HG02970 (cell line): ENCODE data around the gene CYP26C1.
"Not testable (repeated sequence)": the region's sequence is repeated elsewhere in the genome, so short reads cannot be mapped to it uniquely, and the experiment has no call there.

Source experiments
- ATAC-seq: cut with Tn5 transposase; IDR thresholded peaks from one replicate; pipeline ENCODE4 v1.9.1; 2021; ENCODE audit warnings: mild to moderate bottlenecking, moderate library complexity, moderate number of reproducible peaks; ENCODE audit not compliant: unreplicated experiment, low FRiP score

CYP26C1 gene

GRCh38 chr10:93075369-93076221 lies 15.0 kb downstream of the CYP26C1 start:
- no peak for ATAC-seq

- no peak for ATAC-seq
Measured at GRCh38 chr10:93076871-93077270, 16.3 kb downstream of the CYP26C1 start.

- ATAC-seq: no peak
Measured at GRCh38 chr10:93077860-93078337, 17.3 kb downstream of the CYP26C1 start.

DNA sequence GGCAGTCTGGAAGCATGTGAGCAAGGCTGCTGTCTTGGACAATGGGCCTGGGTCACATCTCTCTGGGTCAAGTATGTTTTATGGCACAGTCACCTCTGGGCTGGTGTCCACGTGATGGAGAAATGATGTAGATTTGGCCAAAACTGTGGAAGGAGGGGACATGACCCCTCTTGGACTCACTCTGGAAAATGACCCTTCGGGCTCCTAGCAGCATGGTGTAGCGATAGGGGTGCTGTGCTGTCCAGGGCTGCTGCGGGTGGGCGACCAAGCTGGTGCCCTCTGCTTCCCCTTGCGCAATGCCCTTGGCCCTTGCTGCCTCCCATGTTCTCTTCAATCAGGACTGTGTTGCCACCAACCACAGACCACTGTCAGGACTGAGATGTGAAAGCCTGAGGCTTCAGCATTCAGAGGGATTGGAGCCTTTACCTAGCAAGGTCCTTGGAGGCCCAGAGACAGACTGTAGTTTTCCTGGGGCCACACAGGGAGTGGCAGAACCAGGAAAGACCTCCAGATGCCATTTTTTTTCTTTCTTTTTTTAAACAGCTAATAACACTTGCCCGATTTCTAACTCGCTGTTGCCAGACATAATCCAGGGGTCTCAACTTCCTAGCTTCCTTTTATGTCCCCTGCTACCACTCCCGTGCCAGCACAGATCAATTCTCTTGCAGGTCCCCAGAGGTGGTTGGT lies 19.2 kb downstream of the CYP26C1 start:
- no peak for ATAC-seq

- ATAC-seq: no peak
Measured at GRCh38 chr10:93080350-93081046, 19.9 kb downstream of the CYP26C1 start.

- ATAC-seq: no peak
Measured at GRCh38 chr10:93081318-93081717, 20.7 kb downstream of the CYP26C1 start.

- ATAC-seq: no peak
Measured at GRCh38 chr10:93081834-93082233, 21.2 kb downstream of the CYP26C1 start.

- ATAC-seq: no peak
Measured at GRCh38 chr10:93083743-93084539, 23.3 kb downstream of the CYP26C1 start.

- ATAC-seq: no peak
Measured at GRCh38 chr10:93085272-93085859, 24.8 kb downstream of the CYP26C1 start.

DNA sequence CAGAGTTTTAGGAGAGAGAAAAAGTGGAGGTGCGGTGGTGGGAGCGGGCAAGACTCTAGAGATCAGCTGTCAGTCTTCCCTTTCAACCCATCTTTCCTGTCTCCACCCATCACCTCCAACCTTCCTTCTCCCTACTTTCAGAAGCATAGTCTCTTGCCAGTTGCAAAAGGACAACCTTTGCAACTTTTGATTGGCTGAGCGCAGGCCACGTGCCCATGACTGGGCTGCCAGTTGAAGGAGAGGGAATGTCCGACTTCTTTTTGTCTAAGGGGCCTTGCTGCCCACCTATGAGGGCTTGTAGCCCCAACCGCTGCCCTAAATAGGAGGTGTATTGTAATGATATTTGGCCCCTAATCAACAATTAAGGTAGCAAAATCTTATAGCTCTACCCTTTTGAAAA lies 25.7 kb downstream of the CYP26C1 start:
- ATAC-seq: no peak

- ATAC-seq: no peak
Measured at GRCh38 chr10:93087846-93088245, 27.2 kb downstream of the CYP26C1 start.

DNA sequence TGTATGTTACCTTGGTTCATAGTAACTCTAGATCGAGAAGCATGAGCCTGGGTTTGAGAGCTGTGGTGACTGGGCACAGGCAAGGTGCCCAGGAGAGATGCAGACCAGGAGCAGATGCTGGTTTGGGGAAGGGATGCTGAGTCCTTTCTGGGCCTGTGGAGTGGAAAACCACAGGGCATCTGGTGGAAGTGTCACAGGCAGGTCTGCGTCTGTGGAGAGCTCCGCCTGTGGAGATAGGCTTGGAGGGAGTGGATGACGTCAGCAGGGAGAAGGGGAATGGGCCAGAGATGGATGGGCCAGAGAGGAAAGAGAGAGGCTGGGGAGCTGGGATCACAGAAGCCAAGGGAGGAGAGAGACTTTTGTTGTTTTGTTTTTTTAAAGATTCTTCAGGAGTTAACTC lies 27.9 kb downstream of the CYP26C1 start:
- ATAC-seq: no peak

DNA sequence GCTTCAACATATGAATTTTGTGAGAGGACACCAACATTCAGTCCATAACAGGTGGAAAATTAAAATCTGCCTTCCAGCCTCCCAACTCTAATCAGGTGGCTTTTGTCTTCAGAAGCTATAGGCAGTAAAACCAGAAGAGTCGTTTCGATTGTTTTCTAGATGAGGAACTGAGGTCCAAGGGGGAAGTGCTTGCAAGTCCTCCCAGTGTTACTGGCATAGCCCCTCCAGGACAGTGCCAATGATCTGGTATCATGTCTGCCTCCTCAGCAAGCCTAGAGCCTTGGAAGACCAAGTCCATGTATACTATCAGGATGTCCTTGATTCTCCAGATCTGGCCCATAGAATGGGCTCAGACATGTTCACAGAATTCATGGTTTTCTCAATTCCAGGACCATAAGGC lies 30.0 kb downstream of the CYP26C1 start:
- ATAC-seq: no peak

DNA sequence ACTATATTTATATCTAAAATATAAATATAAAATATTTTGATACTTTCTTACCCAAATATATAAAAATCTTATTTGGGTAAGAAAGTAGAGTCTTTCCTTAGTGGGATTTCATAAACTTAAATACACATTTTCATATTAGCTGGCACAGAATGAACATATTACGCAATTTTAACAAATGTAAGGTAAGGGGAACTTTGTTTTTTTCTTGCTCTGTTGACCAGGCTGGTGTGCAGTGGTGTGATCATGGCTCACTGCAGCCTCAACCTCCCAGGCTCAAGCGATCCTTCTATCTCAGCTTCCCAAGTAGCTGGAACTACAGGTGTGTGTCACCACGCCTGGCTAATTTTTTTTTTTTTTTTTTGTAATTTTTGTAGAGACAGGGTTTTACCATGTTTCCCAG lies 31.4 kb downstream of the CYP26C1 start:
- no peak for ATAC-seq

- ATAC-seq: no peak
Measured at GRCh38 chr10:93095225-93095624, 34.6 kb downstream of the CYP26C1 start.

DNA sequence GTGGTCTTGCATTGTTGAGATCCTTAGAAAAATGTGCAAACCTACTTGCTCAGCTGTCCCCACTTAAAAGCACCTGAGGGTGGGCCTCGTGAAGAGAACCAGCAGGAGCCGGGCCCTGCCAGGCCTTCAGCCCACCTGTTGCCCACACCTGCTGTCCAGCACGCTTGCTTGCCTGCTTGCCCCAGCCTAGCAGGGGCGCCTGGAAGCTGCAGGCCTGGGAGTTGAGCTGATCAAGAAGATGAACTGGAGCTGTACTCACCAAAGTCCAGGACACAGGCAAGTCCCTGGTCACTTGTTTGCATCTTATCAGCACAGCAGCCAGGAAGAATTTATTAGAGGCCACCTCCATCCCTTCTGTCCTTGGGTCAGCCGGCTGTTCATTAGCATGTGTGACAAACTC lies 36.3 kb downstream of the CYP26C1 start:
- no peak for ATAC-seq

GRCh38 chr10:93097386-93097785 lies 36.8 kb downstream of the CYP26C1 start:
- no peak for ATAC-seq

- no peak for ATAC-seq
Measured at GRCh38 chr10:93098816-93099215, 38.2 kb downstream of the CYP26C1 start.

GRCh38 chr10:93099670-93100069 lies 39.1 kb downstream of the CYP26C1 start:
- ATAC-seq: no peak

GRCh38 chr10:93101148-93101547 lies 40.5 kb downstream of the CYP26C1 start:
- not testable (repeated sequence) for ATAC-seq
